ENCODE data around the gene GRHPR.
A peak's percentile ranks its signal among the peaks of the same experiment; 100 is the strongest.

GRCh38 chr9:37422289-37423104 lies at the start of gene GRHPR:
- TF ChIP-seq CTCF (IDR thresholded peaks at IDR 0.05) (no peak), POLR2A (IDR thresholded peaks at IDR 0.05) (peak; percentile 51), POLR2AphosphoS5 (IDR thresholded peaks at IDR 0.05) (peak; percentile 69 to 80 (median 69))
